ENCODE results near the gene DDHD1. TPM values are rescaled to one million over a fixed set of nuclear protein-coding genes. Genes with fewer than 3 reads are reported as not detected.

The DDHD1 gene
- polyA plus RNA-seq, 1 donor (not counting 4 experiments of a cell fraction or from before 2014, with no cell fraction given) = 10.4 TPM

GRCh38 chr14:53153702-53154112 lies 584 bp upstream of the DDHD1 start:
- no peak for FAIRE-seq

GRCh38 chr14:53152184-53152886 lies 788 bp downstream of the DDHD1 start:
- FAIRE-seq = no peak
- Histone ChIP-seq H3K9me1 (ENCODE audit: control insufficient read depth, extremely low read depth, insufficient read depth, low read length) (no peaks in the 10 kb centered on the region), H3K79me2 (ENCODE audit: control insufficient read depth, insufficient read depth, low read length) (peaks cover 45% of the 10 kb centered on the region), H3K9me3 (ENCODE audit: control insufficient read depth, low read depth, low read length) (no peaks in the 10 kb centered on the region), H3K4me1 (ENCODE audit: control insufficient read depth, extremely low read depth, insufficient read depth, low read length) (peaks cover 9% of the 10 kb centered on the region), H3K27me3 (ENCODE audit: control insufficient read depth, extremely low read depth, insufficient read depth, low read length) (no peaks in the 10 kb centered on the region), H3K4me2 (ENCODE audit: control insufficient read depth, extremely low read depth, insufficient read depth, low read depth, low read length) (peak overlapping the region; percentile 98), H3K4me3 (ENCODE audit: control insufficient read depth in 2 of 3, extremely low read depth in 1 of 3, insufficient read depth in 2 of 3, low read depth in 1 of 3, low read length in 3 of 3) (peak overlapping the region; percentile 63 to 95 (median 94)), H3K9ac (ENCODE audit: control insufficient read depth, extremely low read depth, insufficient read depth, low read length) (peak overlapping the region; percentile 83), H3K36me3 (ENCODE audit: control insufficient read depth in 2 of 2, extremely low read depth in 1 of 2, insufficient read depth in 2 of 2, low read length in 2 of 2) (peaks cover 0 to 3% of the 10 kb centered on the region in 2 experiments), H2AFZ (ENCODE audit: control insufficient read depth, low read length) (peak overlapping the region; percentile 98), H4K20me1 (ENCODE audit: control insufficient read depth, extremely low read depth, insufficient read depth, low read length) (no peaks in the 10 kb centered on the region), H3K27ac (ENCODE audit: control insufficient read depth, insufficient read depth, low read length) (peak overlapping the region; percentile 56)
- dilution Hi-C loops (cut with MboI; ENCODE audit: extremely low pct_ligation_motif_present, low sequenced_read_pairs) = no loop called here
- no peak for TF ChIP-seq CTCF (optimal IDR thresholded peaks at IDR 0.05 in 1 of 3, IDR thresholded peaks at IDR 0.05 in 1 of 3, conservative IDR thresholded peaks at IDR 0.05 in 1 of 3; ENCODE audit: extremely low read depth in 1 of 3, insufficient read depth in 2 of 3, low read length in 3 of 3)
- no peak for TF ChIP-seq EZH2 (IDR thresholded peaks at IDR 0.05; ENCODE audit: low read length)
- no peak for DNase-seq (ENCODE audit: low read depth, low spot score)

More at GRCh38 chr14:53153702-53154112, 584 bp upstream of the DDHD1 start:
- H3K9ac ChIP-seq (ENCODE audit: control insufficient read depth, extremely low read depth, insufficient read depth, low read length) = peak overlapping the region; percentile 83
- H3K9me3 ChIP-seq (ENCODE audit: control insufficient read depth, low read depth, low read length) = no peaks in the 10 kb centered on the region
- H3K4me3 ChIP-seq (ENCODE audit: control insufficient read depth in 2 of 3, extremely low read depth in 1 of 3, insufficient read depth in 2 of 3, low read depth in 1 of 3, low read length in 3 of 3) = peak overlapping the region; percentile 35 to 95 (median 63)
- H3K4me2 ChIP-seq (ENCODE audit: control insufficient read depth, extremely low read depth, insufficient read depth, low read depth, low read length) = peak overlapping the region; percentile 98
- H3K4me1 ChIP-seq (ENCODE audit: control insufficient read depth, extremely low read depth, insufficient read depth, low read length) = peaks cover 9% of the 10 kb centered on the region
- peaks cover 33% of the 10 kb centered on the region for H3K79me2 ChIP-seq (ENCODE audit: control insufficient read depth, insufficient read depth, low read length)
- peaks cover 0 to 3% of the 10 kb centered on the region in 2 experiments for H3K36me3 ChIP-seq (ENCODE audit: control insufficient read depth in 2 of 2, extremely low read depth in 1 of 2, insufficient read depth in 2 of 2, low read length in 2 of 2)
- dilution Hi-C loops (cut with MboI; ENCODE audit: extremely low pct_ligation_motif_present, low sequenced_read_pairs) = no loop called here
- no peaks in the 10 kb centered on the region for H3K27me3 ChIP-seq (ENCODE audit: control insufficient read depth, extremely low read depth, insufficient read depth, low read length)
- H4K20me1 ChIP-seq (ENCODE audit: control insufficient read depth, extremely low read depth, insufficient read depth, low read length) = no peaks in the 10 kb centered on the region
- DNase-seq (ENCODE audit: low read depth, low spot score) = no peak
- peak overlapping the region; percentile 81 for H2AFZ ChIP-seq (ENCODE audit: control insufficient read depth, low read length)
- no peak overlapping the region for H3K27ac ChIP-seq (ENCODE audit: control insufficient read depth, insufficient read depth, low read length)
- no peak for TF ChIP-seq CTCF (optimal IDR thresholded peaks at IDR 0.05 in 1 of 3, IDR thresholded peaks at IDR 0.05 in 1 of 3, conservative IDR thresholded peaks at IDR 0.05 in 1 of 3; ENCODE audit: extremely low read depth in 1 of 3, insufficient read depth in 2 of 3, low read length in 3 of 3)
- TF ChIP-seq EZH2 (IDR thresholded peaks at IDR 0.05; ENCODE audit: low read length) = no peak
- H3K9me1 ChIP-seq (ENCODE audit: control insufficient read depth, extremely low read depth, insufficient read depth, low read length) = no peaks in the 10 kb centered on the region
